Epithelial cell of esophagus (primary cell): ENCODE measurements around the gene AUTS2.

Experiments used
- DNase-seq: peaks from one replicate; pipeline ENCODE4 v3.0.0; 2010; ENCODE audit warnings: low read depth
- H3K4me3 ChIP-seq: 2 replicates; pipeline ENCODE4 v1.5.1; 2011; ENCODE audit warnings: mild to moderate bottlenecking, low read length, control low read depth
- CTCF ChIP-seq: IDR thresholded peaks from 2 replicates; pipeline ENCODE4 v1.5.1; 2011; ENCODE audit warnings: low read depth, mild to moderate bottlenecking, low read length, control low read depth, inconsistent platforms; ENCODE audit not compliant: insufficient read depth; ENCODE audit errors: missing control alignments

Gene AUTS2

DNA sequence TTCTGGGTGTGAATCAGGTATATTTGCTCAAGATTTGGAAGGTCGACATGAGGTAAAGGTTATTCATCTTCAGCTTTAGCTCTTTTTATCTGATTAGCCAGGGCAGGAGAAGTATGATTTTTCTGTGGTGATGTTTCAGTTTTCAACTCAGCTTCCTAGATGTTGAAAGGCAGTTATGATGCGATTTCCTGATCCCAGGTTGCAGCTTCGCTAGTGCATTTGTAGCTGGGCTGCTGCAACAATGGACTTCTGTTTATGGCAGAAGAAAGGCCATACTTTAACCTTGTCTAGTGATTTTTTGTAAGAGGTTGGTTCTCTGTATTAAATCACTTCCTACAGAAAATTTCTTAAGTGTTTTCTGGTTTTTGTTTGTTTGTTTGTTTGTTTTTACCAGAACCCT, 619.3 kb downstream of the AUTS2 start:
- H3K4me3 ChIP-seq: no peak overlapping the region
- no peak for TF ChIP-seq CTCF
- no peak for DNase-seq

- no peak for TF ChIP-seq CTCF
- no peak for DNase-seq
Measured at GRCh38 chr7:70218006-70218405, 619.7 kb downstream of the AUTS2 start.

DNA sequence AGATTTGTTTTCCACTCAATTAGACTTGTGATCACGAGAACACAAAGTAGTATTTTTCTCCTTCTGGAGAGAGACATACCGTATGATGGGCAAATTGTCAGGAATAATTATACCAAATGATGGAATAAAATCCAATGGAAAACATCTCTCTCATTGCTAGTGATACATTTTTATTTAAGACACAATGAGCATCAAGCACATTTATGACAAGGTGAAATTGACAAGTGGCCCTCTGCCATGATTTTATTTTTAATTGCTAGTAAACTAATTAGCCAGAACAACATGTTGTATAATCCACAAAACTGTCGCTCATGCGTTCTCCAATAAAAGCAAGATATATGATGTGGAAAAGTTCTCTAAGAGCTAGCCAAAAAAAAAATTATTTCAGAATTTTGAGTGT, 620.8 kb downstream of the AUTS2 start:
- DNase-seq: no peak
- no peak overlapping the region for H3K4me3 ChIP-seq
- TF ChIP-seq CTCF: no peak

More at GRCh38 chr7:70218006-70218405, 619.7 kb downstream of the AUTS2 start:
- no peak overlapping the region for H3K4me3 ChIP-seq

- DNase-seq: no peak
- H3K4me3 ChIP-seq: no peak overlapping the region
- TF ChIP-seq CTCF: no peak
Measured at GRCh38 chr7:70229242-70229641, 631.0 kb downstream of the AUTS2 start.

DNA sequence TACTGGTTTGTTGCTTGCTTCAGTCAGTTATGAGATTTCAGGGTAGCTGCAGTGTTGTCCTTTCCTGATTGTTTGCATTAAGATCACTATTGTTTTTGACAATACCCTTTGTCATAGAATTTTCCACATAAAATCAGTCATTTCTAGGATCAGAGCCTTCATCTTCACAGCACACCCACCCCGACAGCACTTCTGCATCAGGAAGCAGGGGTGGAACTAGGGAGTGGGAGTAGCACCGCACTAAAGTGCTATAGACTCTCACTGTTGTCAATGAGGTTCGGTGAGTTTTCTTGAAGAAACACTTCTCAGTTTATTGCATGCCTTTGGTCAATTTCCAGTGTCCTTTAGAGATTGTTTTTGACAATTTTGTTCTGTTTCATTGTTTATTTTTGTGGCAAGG, 632.5 kb downstream of the AUTS2 start:
- no peak overlapping the region for H3K4me3 ChIP-seq
- no peak for DNase-seq
- no peak for TF ChIP-seq CTCF

GRCh38 chr7:70233776-70234175, 635.5 kb downstream of the AUTS2 start:
- no peak for DNase-seq
- no peak for TF ChIP-seq CTCF
- H3K4me3 ChIP-seq: no peak overlapping the region

GRCh38 chr7:70237256-70237655, 639.0 kb downstream of the AUTS2 start:
- no peak overlapping the region for H3K4me3 ChIP-seq
- DNase-seq: no peak
- no peak for TF ChIP-seq CTCF
